ES-I3 (cell line): ENCODE measurements around the gene EBLN2.

Source experiments
- H3K36me3 ChIP-seq: 2 replicates; pipeline ENCODE4 v1.6.1; 2013; ENCODE audit warnings: mild to moderate bottlenecking, low read length, control low read depth, moderate library complexity; ENCODE audit not compliant: insufficient read depth
- H3K4me1 ChIP-seq: 2 replicates; pipeline ENCODE4 v1.6.1; 2013; ENCODE audit warnings: mild to moderate bottlenecking, control low read depth, low read length; ENCODE audit not compliant: insufficient read depth
- H3K9ac ChIP-seq: 2 replicates; pipeline ENCODE4 v1.6.1; 2013; ENCODE audit warnings: low read depth, mild to moderate bottlenecking, low read length, moderate library complexity
- H3K9me3 ChIP-seq: 2 replicates; pipeline ENCODE4 v1.6.1; 2013; ENCODE audit warnings: mild to moderate bottlenecking, low read length, moderate library complexity; ENCODE audit not compliant: control insufficient read depth, insufficient read depth

EBLN2 gene

GRCh38 chr3:73061416-73061815, at the start of gene EBLN2:
Gene EBLN2 (plus strand): TSS chr3:73061659. CDS start chr3:73062082, 423 bp downstream.
- Histone ChIP-seq H3K4me1 (no peaks in the 10 kb centered on the region), H3K9ac (no peak within 1 kb of the TSS), H3K9me3 (no peaks in the 10 kb centered on the region), H3K36me3 (peaks cover 9% of the 10 kb centered on the region)

DNA sequence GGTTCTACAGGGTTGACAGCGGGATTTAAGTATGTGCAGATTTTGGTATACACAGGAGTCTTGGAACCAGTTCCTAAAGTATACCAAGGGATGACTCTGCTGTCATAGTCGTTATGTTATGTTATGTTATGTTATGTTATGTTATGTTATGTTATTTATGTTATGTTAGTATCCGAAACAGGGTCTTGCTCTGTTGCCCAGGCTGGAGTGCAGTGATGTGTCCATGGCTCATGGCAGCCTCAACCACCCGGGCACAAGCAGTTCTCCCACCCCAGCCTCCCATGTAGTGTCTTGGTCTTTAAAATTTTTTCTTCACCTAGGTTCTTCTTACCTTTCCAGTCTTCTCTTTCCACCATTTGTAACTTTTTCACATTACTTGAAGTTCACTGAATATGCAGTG, 43.2 kb upstream of the EBLN2 start:
- Histone ChIP-seq H3K9me3 (no peaks in the 10 kb centered on the region), H3K36me3 (no peaks in the 10 kb centered on the region), H3K9ac (no peak overlapping the region), H3K4me1 (peaks cover 5% of the 10 kb centered on the region)

DNA sequence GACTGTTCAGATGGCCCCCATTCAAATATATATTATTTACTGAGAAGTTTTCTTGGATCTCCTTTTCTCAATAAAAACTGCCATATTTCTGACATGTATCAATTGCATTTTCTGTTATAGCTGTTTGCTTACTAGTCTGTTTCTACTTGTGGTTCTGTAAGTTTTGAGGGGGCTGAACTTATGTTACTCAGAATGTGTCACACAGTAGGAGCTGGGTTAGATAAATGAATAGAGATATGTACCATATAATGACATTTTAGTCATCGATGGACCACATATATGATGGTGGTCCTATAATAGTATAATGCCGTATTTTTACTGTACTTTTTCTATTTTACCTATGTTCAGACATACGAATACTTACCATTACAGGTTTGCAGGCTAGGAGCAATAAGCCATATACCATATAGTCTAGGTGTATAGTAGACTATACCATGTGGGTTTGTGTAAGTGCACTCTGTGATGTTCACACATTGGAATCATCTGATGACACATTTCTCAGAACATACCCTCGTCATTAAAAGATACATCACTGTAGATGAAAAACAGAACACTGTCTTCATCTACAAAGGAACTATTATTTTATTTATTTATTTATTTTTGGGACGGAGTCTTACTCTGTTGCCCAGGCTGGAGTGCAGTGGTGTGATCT, 42.5 kb upstream of the EBLN2 start:
- no peaks in the 10 kb centered on the region for H3K36me3 ChIP-seq
- H3K4me1 ChIP-seq: peaks cover 5% of the 10 kb centered on the region

DNA sequence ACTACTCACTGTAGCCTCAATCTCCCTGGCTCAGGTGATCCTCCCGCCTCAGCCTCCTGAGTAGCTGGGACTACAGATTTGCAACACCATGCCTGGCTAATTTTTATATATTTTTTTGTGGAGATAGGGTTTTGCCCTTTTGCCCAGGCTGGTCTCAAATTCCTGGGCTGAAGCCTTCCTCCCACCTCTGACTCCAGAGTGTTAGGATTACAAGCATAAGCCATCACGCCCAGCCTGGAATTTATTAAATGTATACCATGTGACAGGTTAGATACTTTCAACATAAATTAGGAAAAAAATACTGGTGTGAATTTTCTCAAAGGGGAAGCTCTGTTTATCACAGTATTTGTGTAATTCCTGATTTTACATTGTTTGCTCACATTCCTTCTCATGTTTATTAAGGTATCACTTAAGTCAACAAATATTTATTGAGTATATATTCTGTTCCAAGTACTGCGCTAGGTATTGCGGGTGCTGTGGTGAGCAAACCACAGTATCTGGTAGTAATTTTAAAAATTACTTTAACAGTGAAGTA, 40.1 kb upstream of the EBLN2 start:
- no peaks in the 10 kb centered on the region for H3K9me3 ChIP-seq
- peaks cover 10% of the 10 kb centered on the region for H3K4me1 ChIP-seq
- no peaks in the 10 kb centered on the region for H3K36me3 ChIP-seq
- no peak overlapping the region for H3K9ac ChIP-seq

More for the DNA sequence above, 42.5 kb upstream of the EBLN2 start:
- Histone ChIP-seq H3K9me3 (no peaks in the 10 kb centered on the region), H3K9ac (no peak overlapping the region)

DNA sequence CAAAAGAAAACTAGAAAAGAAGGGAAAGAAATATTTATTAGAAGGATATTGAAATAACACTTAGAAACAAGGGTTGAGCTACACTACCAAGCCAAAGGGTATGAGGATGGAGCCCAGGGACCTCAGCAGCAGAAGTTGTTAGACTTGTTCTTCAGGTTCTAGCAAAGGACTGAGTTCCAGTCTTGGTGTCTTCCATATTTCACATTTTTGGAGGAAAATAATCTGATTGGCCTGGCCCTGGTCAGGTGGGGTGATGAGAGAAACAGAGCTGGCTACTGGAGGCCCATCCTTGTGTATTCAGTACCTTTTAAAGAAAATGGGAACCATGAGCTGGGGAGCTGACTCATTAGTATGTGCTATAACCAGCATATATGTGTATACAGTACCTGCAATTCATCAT, 36.6 kb upstream of the EBLN2 start:
- H3K9ac ChIP-seq: no peak overlapping the region
- H3K36me3 ChIP-seq: no peaks in the 10 kb centered on the region
- H3K4me1 ChIP-seq: peaks cover 14% of the 10 kb centered on the region
- no peaks in the 10 kb centered on the region for H3K9me3 ChIP-seq

GRCh38 chr3:73026111-73026759, 35.2 kb upstream of the EBLN2 start:
- peaks cover 14% of the 10 kb centered on the region for H3K4me1 ChIP-seq
- no peaks in the 10 kb centered on the region for H3K36me3 ChIP-seq

DNA sequence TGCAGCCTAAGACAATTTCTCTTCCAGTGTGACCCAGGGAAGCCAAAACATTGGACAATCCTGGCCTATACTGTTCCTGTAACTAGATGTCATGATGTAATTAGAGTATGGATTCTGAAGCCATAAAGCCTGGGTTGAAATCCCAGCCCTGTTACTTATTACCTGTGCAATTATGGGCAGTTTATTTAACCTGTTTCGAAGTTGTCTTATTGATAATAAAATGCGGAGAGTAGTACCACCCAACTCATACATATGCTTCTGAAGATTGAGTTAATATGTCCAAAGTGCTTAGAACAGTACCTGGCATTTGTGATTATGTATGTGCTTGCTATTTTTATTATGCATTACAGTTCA, 34.7 kb upstream of the EBLN2 start:
- Histone ChIP-seq H3K36me3 (no peaks in the 10 kb centered on the region), H3K4me1 (peaks cover 17% of the 10 kb centered on the region), H3K9ac (no peak overlapping the region), H3K9me3 (no peaks in the 10 kb centered on the region)

More at GRCh38 chr3:73026111-73026759, 35.2 kb upstream of the EBLN2 start:
- no peaks in the 10 kb centered on the region for H3K9me3 ChIP-seq
- H3K9ac ChIP-seq: no peak overlapping the region

- H3K4me1 ChIP-seq: peaks cover 14% of the 10 kb centered on the region
- no peaks in the 10 kb centered on the region for H3K9me3 ChIP-seq
- H3K36me3 ChIP-seq: no peaks in the 10 kb centered on the region
- no peak overlapping the region for H3K9ac ChIP-seq
Measured at GRCh38 chr3:73028803-73029202, 32.7 kb upstream of the EBLN2 start.

GRCh38 chr3:73029321-73029796, 32.1 kb upstream of the EBLN2 start:
- H3K9ac ChIP-seq: no peak overlapping the region
- peaks cover 14% of the 10 kb centered on the region for H3K4me1 ChIP-seq
- no peaks in the 10 kb centered on the region for H3K36me3 ChIP-seq
- H3K9me3 ChIP-seq: no peaks in the 10 kb centered on the region

DNA sequence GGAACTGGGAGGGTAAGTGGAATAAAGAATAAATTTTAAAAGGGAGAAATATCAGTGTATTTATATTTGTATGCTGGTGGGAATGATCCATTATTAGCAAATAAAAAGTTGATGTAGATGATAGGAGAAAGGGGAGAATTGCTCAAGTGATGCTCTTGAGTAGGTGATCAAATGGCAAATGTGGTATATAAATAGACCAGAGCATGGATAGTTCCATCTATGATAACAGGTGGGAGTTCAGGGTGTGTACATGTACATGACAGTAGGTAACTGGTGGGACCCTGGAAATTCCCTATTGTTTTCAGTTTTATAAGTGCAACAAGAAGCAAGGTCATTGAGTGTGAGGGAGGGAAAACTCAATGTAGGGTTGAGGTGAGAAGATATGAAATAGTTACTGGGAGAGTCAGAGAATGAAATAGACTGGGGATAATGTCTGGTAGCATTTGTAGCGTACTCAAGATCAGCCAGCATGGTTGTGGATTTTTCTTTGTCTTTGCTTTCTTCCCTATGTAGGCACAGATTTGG, 31.3 kb upstream of the EBLN2 start:
- H3K9ac ChIP-seq: no peak overlapping the region
- no peaks in the 10 kb centered on the region for H3K9me3 ChIP-seq
- H3K4me1 ChIP-seq: peaks cover 9% of the 10 kb centered on the region
- H3K36me3 ChIP-seq: no peaks in the 10 kb centered on the region

DNA sequence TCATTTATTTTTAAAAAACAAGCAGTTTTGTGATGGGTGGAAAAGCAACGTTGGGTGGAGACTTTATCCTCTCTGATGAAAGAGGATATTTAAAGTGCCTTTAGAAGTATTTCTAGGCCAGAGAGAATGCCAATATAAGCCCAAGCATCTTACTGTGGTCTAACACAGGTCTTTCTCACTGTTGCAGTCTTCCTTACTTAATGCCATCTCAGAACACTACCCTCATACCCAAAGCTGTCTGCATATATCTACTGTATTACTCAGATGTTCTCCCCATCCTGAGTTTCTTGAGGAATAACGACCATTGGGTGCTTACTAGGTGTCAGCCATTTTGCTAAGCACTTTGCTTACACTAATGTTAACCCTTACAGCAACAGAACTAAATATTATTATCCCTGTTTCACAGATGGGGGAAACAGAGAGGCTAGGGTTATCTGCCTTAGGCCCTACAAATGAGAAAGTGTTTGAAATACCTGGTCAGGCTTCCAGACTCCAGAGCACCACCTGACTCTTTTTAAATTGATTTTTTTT, 29.8 kb upstream of the EBLN2 start:
- Histone ChIP-seq H3K9ac (no peak overlapping the region), H3K9me3 (no peaks in the 10 kb centered on the region), H3K36me3 (no peaks in the 10 kb centered on the region), H3K4me1 (peaks cover 8% of the 10 kb centered on the region)

- no peak overlapping the region for H3K9ac ChIP-seq
- H3K36me3 ChIP-seq: no peaks in the 10 kb centered on the region
- H3K4me1 ChIP-seq: peaks cover 11% of the 10 kb centered on the region; the same call in 1 of the 2 replicates
- no peaks in the 10 kb centered on the region for H3K9me3 ChIP-seq
Measured at GRCh38 chr3:73036694-73037591, 24.5 kb upstream of the EBLN2 start.

DNA sequence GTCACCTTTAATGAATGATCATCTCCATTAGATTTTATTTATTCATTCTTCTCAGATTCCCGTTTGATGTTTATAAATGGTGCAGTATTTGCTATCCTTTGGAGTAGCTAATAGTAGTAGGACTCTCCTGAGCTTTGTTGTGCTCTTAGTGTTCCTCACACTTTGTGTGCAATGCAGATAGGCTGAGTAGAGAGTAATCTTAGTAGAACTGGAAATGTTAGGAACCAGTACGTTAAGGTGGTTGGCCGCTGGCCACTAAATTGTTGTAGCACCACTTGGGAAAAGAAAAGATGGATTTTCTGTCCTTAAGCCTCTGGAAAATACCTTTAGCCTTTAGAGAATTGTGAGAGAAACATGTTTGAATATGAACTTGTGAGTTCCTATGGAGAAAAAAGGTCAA, 19.9 kb upstream of the EBLN2 start:
- Histone ChIP-seq H3K4me1 (peaks cover 31% of the 10 kb centered on the region), H3K9me3 (no peaks in the 10 kb centered on the region), H3K9ac (no peak overlapping the region), H3K36me3 (no peaks in the 10 kb centered on the region)

GRCh38 chr3:73043414-73043813, 18.0 kb upstream of the EBLN2 start:
- Histone ChIP-seq H3K36me3 (no peaks in the 10 kb centered on the region), H3K9me3 (no peaks in the 10 kb centered on the region), H3K9ac (no peak overlapping the region), H3K4me1 (peaks cover 20% of the 10 kb centered on the region)
